SK-N-SH (cell line): ENCODE data around the gene TEX52. TPM values are rescaled to one million over a fixed set of nuclear protein-coding genes. Genes with fewer than 3 reads are reported as not detected.

ENCODE experiments used
- CTCF ChIA-PET: fragments of 300-600, 350-600 bp; formaldehyde crosslinking; extraction: SDS; loops from one replicate; lab custom pipeline; 2021; lab: Yijun Ruan, JAX
- POLR2A ChIA-PET: fragments of 350-600 bp; sonication (Branson Sonifier 250); formaldehyde crosslinking; extraction: SDS; loops from one replicate; lab custom pipeline; 2020; ENCODE audit warnings: antibody characterized with exemption, inconsistent platforms; lab: Yijun Ruan, JAX
- DNase-seq: peaks from one replicate; pipeline ENCODE4 v3.0.0; 2012
- H2AFZ ChIP-seq: fragments of 200-600 bp; sonication (generic); 2 replicates; pipeline ENCODE4 v1.8.1; 2016; ENCODE audit warnings: antibody characterized with exemption, mild to moderate bottlenecking, low read depth
- H3F3A ChIP-seq: fragments of 200-600 bp; sonication (generic); replicated peaks from 2 replicates; pipeline ENCODE3; 2016; ENCODE audit warnings: antibody characterized with exemption, mild to moderate bottlenecking; ENCODE audit not compliant: insufficient read depth
- H3K27ac ChIP-seq, 2 experiments: fragments of 200-500 bp in 1 of 2; fragments of 200-600 bp in 1 of 2; sonication (Bioruptor generic) in 1 of 2; sonication (generic), shearing (Covaris generic) in 1 of 2; 2 replicates each; pipeline versions ENCODE4 v1.5.1 to v1.6.1; 2014 to 2016; ENCODE audit warnings: low read depth in 2 of 2, inconsistent platforms in 1 of 2, low read length in 1 of 2, mild to moderate bottlenecking in 1 of 2, mixed read lengths in 1 of 2
- H3K27me3 ChIP-seq: fragments of 200-600 bp; sonication (generic), shearing (Covaris generic); 2 replicates; pipeline ENCODE4 v1.6.1; 2016; ENCODE audit warnings: mixed run types; ENCODE audit not compliant: insufficient read depth
- H3K36me3 ChIP-seq, 2 experiments: fragments of 200-500 bp in 1 of 2; fragments of 200-600 bp in 1 of 2; sonication (Bioruptor generic) in 1 of 2; sonication (generic) in 1 of 2; replicated peaks in 1 of 2; 2 replicates each; pipeline versions ENCODE3 to v1.5.1; 2014 to 2016; ENCODE audit warnings: low read length in 1 of 2, mild to moderate bottlenecking in 1 of 2; ENCODE audit not compliant: insufficient read depth in 2 of 2, control insufficient read depth in 1 of 2
- H3K4me1 ChIP-seq, 2 experiments: fragments of 200-500 bp in 1 of 2; fragments of 200-600 bp in 1 of 2; sonication (Bioruptor generic) in 1 of 2; sonication (generic), shearing (Covaris generic) in 1 of 2; 2 replicates each; pipeline versions ENCODE4 v1.5.1 to v1.6.1; 2014 to 2016; ENCODE audit warnings: low read depth in 1 of 2, low read length in 1 of 2, mixed run types in 1 of 2; ENCODE audit not compliant: insufficient read depth in 2 of 2, control insufficient read depth in 1 of 2
- H3K4me2 ChIP-seq: fragments of 200-600 bp; sonication (generic), shearing (Covaris generic); 2 replicates; pipeline ENCODE4 v1.6.1; 2017; ENCODE audit warnings: mixed run types
- H3K4me3 ChIP-seq, 2 experiments: fragments of 200-500 bp in 1 of 2; fragments of 200-600 bp in 1 of 2; sonication (Bioruptor generic) in 1 of 2; sonication (generic), shearing (Covaris generic) in 1 of 2; 2 replicates each; pipeline versions ENCODE4 v1.5.1 to v1.8.1; 2014 to 2016; ENCODE audit warnings: low read depth in 2 of 2, inconsistent platforms in 1 of 2, low read length in 1 of 2, mild to moderate bottlenecking in 1 of 2, mixed read lengths in 1 of 2, moderate library complexity in 1 of 2
- H3K79me2 ChIP-seq: fragments of 200-600 bp; sonication (generic); 2 replicates; pipeline ENCODE4 v1.8.1; 2017; ENCODE audit warnings: mild to moderate bottlenecking; ENCODE audit not compliant: insufficient read depth
- H3K9ac ChIP-seq: fragments of 200-600 bp; sonication (generic); 2 replicates; pipeline ENCODE4 v1.6.1; 2017; ENCODE audit warnings: mixed run types
- H3K9me2 ChIP-seq: fragments of 200-600 bp; sonication (generic); 2 replicates; pipeline ENCODE4 v1.6.1; 2017; ENCODE audit warnings: mixed run types
- H3K9me3 ChIP-seq: fragments of 200-600 bp; sonication (generic); 2 replicates; pipeline ENCODE4 v1.6.1; 2017; ENCODE audit warnings: mixed run types, mild to moderate bottlenecking, moderate library complexity
- H4K20me1 ChIP-seq: fragments of 200-600 bp; sonication (generic); 2 replicates; pipeline ENCODE4 v1.6.1; 2017; ENCODE audit warnings: mild to moderate bottlenecking, mixed run types; ENCODE audit not compliant: insufficient read depth
- CHD2 ChIP-seq: fragments of 150-350 bp; IDR thresholded peaks from 2 replicates; pipeline ENCODE4 v1.6.1; 2018; ENCODE audit warnings: low read length; ENCODE audit not compliant: partially characterized antibody
- EP300 ChIP-seq, 2 experiments: IDR thresholded peaks; 2 replicates each; pipeline versions ENCODE4 v1.4.0 to v1.6.1; 2012; ENCODE audit warnings: borderline replicate concordance in 1 of 2, low read depth in 1 of 2, low read length in 1 of 2
- EZH2phosphoT487 ChIP-seq: fragments of 200-600 bp; sonication (generic); IDR thresholded peaks from 2 replicates; pipeline ENCODE4 v1.6.1; 2017; ENCODE audit warnings: low read depth, mixed run types, mild to moderate bottlenecking, antibody characterized with exemption, moderate library complexity, borderline replicate concordance
- FOSL2 ChIP-seq: IDR thresholded peaks from 2 replicates; pipeline ENCODE4 v1.4.0; 2012; ENCODE audit warnings: low read depth, mild to moderate bottlenecking, moderate library complexity, borderline replicate concordance
- FOXM1 ChIP-seq: IDR thresholded peaks from 2 replicates; pipeline ENCODE4 v1.4.0; 2012; ENCODE audit warnings: low read depth, mild to moderate bottlenecking
- GABPA ChIP-seq: IDR thresholded peaks from 2 replicates; pipeline ENCODE4 v1.4.0; 2012; ENCODE audit warnings: low read depth, mild to moderate bottlenecking
- IRF3 ChIP-seq: fragments of 150-350 bp; IDR thresholded peaks from 2 replicates; pipeline ENCODE4 v1.6.1; 2016; ENCODE audit warnings: mild to moderate bottlenecking, low read depth, low read length
- MXI1 ChIP-seq: IDR thresholded peaks from 2 replicates; pipeline ENCODE4 v1.6.1; 2012; ENCODE audit warnings: mild to moderate bottlenecking, low read depth, low read length, improper control_type of control experiment
- NFIC ChIP-seq: IDR thresholded peaks from 2 replicates; pipeline ENCODE4 v1.4.0; 2012; ENCODE audit warnings: borderline replicate concordance
- PBX3 ChIP-seq: IDR thresholded peaks from 2 replicates; pipeline ENCODE4; 2012
- RCOR1 ChIP-seq: fragments of 150-350 bp; IDR thresholded peaks from 2 replicates; pipeline ENCODE4 v1.6.1; 2017; ENCODE audit warnings: antibody characterized with exemption, low read length
- RXRA ChIP-seq: IDR thresholded peaks from 2 replicates; pipeline ENCODE4 v1.4.0; 2012; ENCODE audit warnings: low read depth, mild to moderate bottlenecking, borderline replicate concordance
- SMC3 ChIP-seq: IDR thresholded peaks from 2 replicates; pipeline ENCODE4 v1.6.1; 2012; ENCODE audit warnings: low read depth, low read length, improper control_type of control experiment
- WGBS: methylation state at CpG from one replicate; pipeline ENCODE4 v1.1.6; 2017; ENCODE audit warnings: low lambda C conversion rate; 5-methylcytosine and 5-hydroxymethylcytosine counted together
- polyA plus RNA-seq, 3 experiments: library from polyadenylated mRNA; depleted of rRNA; stranded (reverse); fragments of >200 nt; gene quantifications; 2 replicates each; pipeline ENCODE4 v1.2.3, GENCODE V29; 2012
- TF ChIP-seq, protein P1 (sequence below): IDR thresholded peaks from 2 replicates; pipeline ENCODE4 v1.4.0; 2012; ENCODE audit warnings: low read depth, borderline replicate concordance

Gene TEX52
- not detected in 2 replicates for polyA plus RNA-seq (2012; rRNA removed)
- not detected in 2 replicates for polyA plus RNA-seq (2012; cell fraction: cytosol; rRNA removed)
- not detected in 2 replicates for polyA plus RNA-seq (2012; cell fraction: nucleus; rRNA removed)

DNA sequence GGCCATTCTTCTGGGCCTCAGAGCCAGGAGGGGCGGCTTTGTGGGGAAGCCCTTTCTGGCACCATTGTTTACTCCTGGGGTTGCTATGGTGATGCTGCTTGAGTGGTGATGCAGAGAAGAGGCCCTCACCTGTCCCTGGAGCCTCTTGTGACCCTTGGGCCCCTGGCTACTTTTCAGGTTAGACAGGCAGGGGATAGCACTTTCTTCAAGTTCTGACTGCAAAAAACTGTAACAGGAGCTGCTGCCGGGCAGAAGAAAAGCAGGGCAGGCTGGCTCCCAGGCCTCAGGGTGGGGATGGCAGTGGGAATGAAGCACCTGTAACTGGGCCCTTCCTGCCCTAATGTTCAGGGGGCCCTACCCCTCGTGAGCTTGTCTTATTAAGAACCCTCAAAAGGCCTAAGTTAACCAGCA lies at the start of gene TEX52:
TEX52 (minus strand) TSS at position 19 of the 411 bp plus-strand sequence; CDS start at position 6, 13 bp downstream.
- WGBS: 80% methylated on average over 2 of the region's 3 CpGs
- Histone ChIP-seq H3K4me1 (no peaks in the 10 kb centered on the region), H3K4me3 (no peak within 1 kb of the TSS), H3K9me2 (no peaks in the 10 kb centered on the region), H3K27me3 (no peaks in the 10 kb centered on the region), H3K27ac (no peak within 1 kb of the TSS), H3K79me2 (no peaks in the 10 kb centered on the region), H3K9me3 (no peaks in the 10 kb centered on the region), H3K36me3 (peaks cover 4 to 15% of the 10 kb centered on the region in 2 experiments), H3F3A (peaks cover 9% of the 10 kb centered on the region), H3K4me2 (no peak within 1 kb of the TSS), H3K9ac (no peak within 1 kb of the TSS), H2AFZ (no peak within 1 kb of the TSS), H4K20me1 (no peaks in the 10 kb centered on the region)
- TF ChIP-seq RCOR1: no peak
- TF ChIP-seq IRF3: no peak
- no peak for TF ChIP-seq GABPA
- no peak for TF ChIP-seq EP300 (IDR thresholded peaks at IDR 0.05; ENCODE audit: borderline replicate concordance in 1 of 2, low read depth in 1 of 2, low read length in 1 of 2)
- TF ChIP-seq FOXM1: no peak
- TF ChIP-seq MXI1: no peak
- no peak for TF ChIP-seq RXRA
- no peak for TF ChIP-seq SMC3
- no peak for DNase-seq
- CTCF ChIA-PET: interaction anchor here (0.9 to 3.8 kb wide), 4 partner anchors 28 to 185 kb away, joined by 3 to 30 read pairs (median 8); no protein-coding TSS in a partner anchor
- POLR2A ChIA-PET: no interaction called here

- CTCF ChIA-PET: interaction anchor here (0.6 to 0.8 kb wide), 2 partner anchors 101 to 582 kb away, joined by 3 to 4 read pairs; no protein-coding TSS in a partner anchor
- DNase-seq: no peak
- H3K4me1 ChIP-seq: peaks cover 0 to 6% of the 10 kb centered on the region in 2 experiments; a peak in 2 of 4 replicates
- peaks cover 39% of the 10 kb centered on the region; the same call in 1 of the 2 replicates for H4K20me1 ChIP-seq
- no peaks in the 10 kb centered on the region for H3K9me2 ChIP-seq
- no peaks in the 10 kb centered on the region for H3K36me3 ChIP-seq
- WGBS: 94% methylated on average over 2 of the region's 2 CpGs
- H3K27ac ChIP-seq: no peak overlapping the region
- no peak overlapping the region for H3K4me2 ChIP-seq
- no peak overlapping the region for H2AFZ ChIP-seq
- TF ChIP-seq MXI1: no peak
- TF ChIP-seq CHD2: no peak
- no peak for TF ChIP-seq FOSL2
- TF ChIP-seq, protein P1, sequence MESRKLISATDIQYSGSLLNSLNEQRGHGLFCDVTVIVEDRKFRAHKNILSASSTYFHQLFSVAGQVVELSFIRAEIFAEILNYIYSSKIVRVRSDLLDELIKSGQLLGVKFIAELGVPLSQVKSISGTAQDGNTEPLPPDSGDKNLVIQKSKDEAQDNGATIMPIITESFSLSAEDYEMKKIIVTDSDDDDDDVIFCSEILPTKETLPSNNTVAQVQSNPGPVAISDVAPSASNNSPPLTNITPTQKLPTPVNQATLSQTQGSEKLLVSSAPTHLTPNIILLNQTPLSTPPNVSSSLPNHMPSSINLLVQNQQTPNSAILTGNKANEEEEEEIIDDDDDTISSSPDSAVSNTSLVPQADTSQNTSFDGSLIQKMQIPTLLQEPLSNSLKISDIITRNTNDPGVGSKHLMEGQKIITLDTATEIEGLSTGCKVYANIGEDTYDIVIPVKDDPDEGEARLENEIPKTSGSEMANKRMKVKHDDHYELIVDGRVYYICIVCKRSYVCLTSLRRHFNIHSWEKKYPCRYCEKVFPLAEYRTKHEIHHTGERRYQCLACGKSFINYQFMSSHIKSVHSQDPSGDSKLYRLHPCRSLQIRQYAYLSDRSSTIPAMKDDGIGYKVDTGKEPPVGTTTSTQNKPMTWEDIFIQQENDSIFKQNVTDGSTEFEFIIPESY: no peak
- TF ChIP-seq EZH2phosphoT487: no peak
- TF ChIP-seq NFIC: no peak
- TF ChIP-seq SMC3: no peak
- TF ChIP-seq PBX3: no peak
- TF ChIP-seq RCOR1: no peak
- TF ChIP-seq, all 33 proteins: peak for 0
- Histone ChIP-seq H3K27me3 (no peaks in the 10 kb centered on the region), H3K4me3 (no peak overlapping the region), H3F3A (peaks cover 13% of the 10 kb centered on the region), H3K9me3 (no peaks in the 10 kb centered on the region), H3K79me2 (peaks cover 95% of the 10 kb centered on the region), H3K9ac (no peak overlapping the region)
- POLR2A ChIA-PET: interaction anchor here (0.7 kb wide), 1 partner anchor 14 kb away, joined by 3 read pairs; no protein-coding TSS in a partner anchor
Observed at GRCh38 chr12:2904260-2904659, 47.4 kb upstream of the TEX52 start.
